Gastroesophageal sphincter (tissue), 3 donors: ENCODE measurements around the gene ASB15.

Experiments
- EP300 ChIP-seq: sonication (generic); formaldehyde crosslinking; IDR thresholded peaks from one replicate; pipeline ENCODE4 v1.6.1; 2017; ENCODE audit warnings: antibody characterized with exemption, mild to moderate bottlenecking
- POLR2A ChIP-seq, 2 donors: fragments of 450-650 bp; IDR thresholded peaks; one replicate each; pipeline ENCODE4 v1.6.1; 2017; ENCODE audit warnings: antibody characterized with exemption in 2 of 2, mild to moderate bottlenecking in 2 of 2, moderate library complexity in 1 of 2
- POLR2AphosphoS5 ChIP-seq: sonication (generic); formaldehyde crosslinking; IDR thresholded peaks from one replicate; pipeline ENCODE4 v1.6.1; 2017; ENCODE audit warnings: antibody characterized with exemption
- TF ChIP-seq, protein P1 (sequence below), 4 experiments: fragments of 200-600 bp in 2 of 4; fragments of 450-650 bp in 2 of 4; sonication (generic) in 1 of 4; IDR thresholded peaks; one replicate each; pipeline ENCODE4 v1.5.1; 2017 to 2019; ENCODE audit warnings: antibody characterized with exemption in 4 of 4, mild to moderate bottlenecking in 2 of 4, moderate library complexity in 2 of 4

DNA sequence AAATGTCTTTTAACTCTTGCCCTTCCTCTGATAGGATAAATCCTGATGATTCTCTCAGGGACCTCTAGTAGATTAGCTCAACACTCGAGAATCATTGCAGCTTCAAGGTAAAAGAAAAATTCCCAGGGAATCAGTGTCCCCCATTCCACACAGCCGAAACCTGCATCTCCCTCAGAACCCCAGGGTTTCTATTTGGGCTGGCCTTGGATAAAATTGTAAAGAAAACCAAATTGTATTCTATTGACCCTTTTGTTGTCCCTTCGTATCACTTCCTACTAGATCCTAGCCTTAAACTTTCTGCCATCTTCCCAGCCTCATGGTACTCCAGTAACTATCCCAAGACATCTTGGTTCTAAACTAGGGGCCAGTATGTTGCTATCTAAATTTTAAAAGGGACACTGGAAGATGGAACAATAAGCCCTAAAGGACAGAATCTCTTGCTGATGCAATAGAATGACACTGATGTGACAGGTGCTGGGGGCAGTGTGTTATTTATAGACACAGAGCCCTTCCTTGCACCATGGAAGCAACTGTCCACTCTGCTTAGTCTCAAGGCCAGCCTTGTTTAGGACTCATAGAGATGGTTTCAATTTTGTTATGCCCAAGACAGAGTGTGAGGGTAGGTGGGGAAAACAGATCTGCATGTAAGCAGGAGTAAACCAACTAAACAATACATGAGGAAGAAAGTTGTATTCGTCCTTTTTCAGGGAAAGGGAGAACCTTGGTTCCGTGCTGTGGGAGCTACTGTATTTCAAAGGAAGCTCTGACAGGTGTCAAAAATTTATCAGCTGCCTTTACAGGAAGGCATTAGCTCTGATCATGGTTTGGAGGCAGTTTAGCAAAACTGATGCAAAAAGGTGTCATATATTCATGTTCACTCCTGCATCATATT lies 7.6 kb downstream of the ASB15 start:
- TF ChIP-seq, protein P1, sequence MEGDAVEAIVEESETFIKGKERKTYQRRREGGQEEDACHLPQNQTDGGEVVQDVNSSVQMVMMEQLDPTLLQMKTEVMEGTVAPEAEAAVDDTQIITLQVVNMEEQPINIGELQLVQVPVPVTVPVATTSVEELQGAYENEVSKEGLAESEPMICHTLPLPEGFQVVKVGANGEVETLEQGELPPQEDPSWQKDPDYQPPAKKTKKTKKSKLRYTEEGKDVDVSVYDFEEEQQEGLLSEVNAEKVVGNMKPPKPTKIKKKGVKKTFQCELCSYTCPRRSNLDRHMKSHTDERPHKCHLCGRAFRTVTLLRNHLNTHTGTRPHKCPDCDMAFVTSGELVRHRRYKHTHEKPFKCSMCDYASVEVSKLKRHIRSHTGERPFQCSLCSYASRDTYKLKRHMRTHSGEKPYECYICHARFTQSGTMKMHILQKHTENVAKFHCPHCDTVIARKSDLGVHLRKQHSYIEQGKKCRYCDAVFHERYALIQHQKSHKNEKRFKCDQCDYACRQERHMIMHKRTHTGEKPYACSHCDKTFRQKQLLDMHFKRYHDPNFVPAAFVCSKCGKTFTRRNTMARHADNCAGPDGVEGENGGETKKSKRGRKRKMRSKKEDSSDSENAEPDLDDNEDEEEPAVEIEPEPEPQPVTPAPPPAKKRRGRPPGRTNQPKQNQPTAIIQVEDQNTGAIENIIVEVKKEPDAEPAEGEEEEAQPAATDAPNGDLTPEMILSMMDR (IDR thresholded peaks at IDR 0.05) = no peak
- TF ChIP-seq POLR2A (IDR thresholded peaks at IDR 0.05) (no peak), POLR2AphosphoS5 (no peak), EP300 (no peak)
